Stomach (tissue), 4 donors: ENCODE data around the gene EFCAB14.

Experiments used
- CTCF ChIP-seq, 7 experiments: fragments of 450-650 bp in 4 of 7; fragments of 200-600 bp in 3 of 7; sonication (generic) in 3 of 7; IDR thresholded peaks; one replicate each; pipeline ENCODE4 v1.5.1; 2016 to 2019; ENCODE audit warnings: antibody characterized with exemption in 7 of 7, control low read depth in 2 of 7, mild to moderate bottlenecking in 1 of 7
- EP300 ChIP-seq: sonication (generic); formaldehyde crosslinking; IDR thresholded peaks from one replicate; pipeline ENCODE4 v1.6.1; 2017; ENCODE audit warnings: antibody characterized with exemption

- TF ChIP-seq CTCF (IDR thresholded peaks at IDR 0.05), result no peak
- TF ChIP-seq EP300, result no peak
Observed at GRCh38 chr1:46638921-46639320, 80.0 kb downstream of the EFCAB14 start.
